ENCODE data around the gene CYP11A1. TPM values are rescaled to one million over a fixed set of nuclear protein-coding genes. Genes with fewer than 3 reads are reported as not detected.
A peak's percentile ranks its signal among the peaks of the same experiment; 100 is the strongest.

CYP11A1 gene
- polyA plus RNA-seq, 3 donors, result not detected

DNA sequence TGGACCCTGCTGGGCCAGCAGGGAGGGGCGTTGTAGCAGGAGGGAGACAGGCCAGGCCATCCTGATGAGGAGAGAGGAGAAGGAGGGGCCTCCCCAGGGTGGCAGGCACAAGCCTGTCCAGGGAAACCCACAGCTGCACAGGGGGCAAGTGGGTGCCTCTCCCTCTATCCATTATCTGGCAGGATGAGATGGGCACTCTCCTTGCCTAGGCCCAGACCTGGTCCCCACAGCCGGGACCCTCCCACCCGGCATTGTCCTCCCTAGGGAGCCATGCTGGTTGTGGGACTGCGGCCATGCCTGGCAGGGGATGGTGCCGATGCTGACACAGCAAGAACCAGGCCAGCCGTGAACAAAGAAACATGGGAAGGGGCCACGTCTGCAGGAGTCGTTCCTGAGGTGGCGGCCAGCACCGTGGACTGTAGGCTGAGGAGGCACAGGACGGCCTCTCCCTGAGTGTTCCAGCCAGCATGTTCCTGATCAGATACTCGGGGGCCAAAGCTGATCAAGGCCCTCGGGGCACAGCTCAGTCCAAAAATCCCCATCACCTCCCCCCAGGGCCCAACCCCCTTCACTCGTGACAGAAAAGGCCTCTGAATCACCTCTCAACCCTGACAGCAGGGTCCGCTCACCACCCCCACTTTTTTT, 19.2 kb upstream of the CYP11A1 start:
- intact Hi-C loops (cut with micrococcal nuclease), result no loop called here
- H3K4me3 ChIP-seq (replicated peaks in 1 of 3; ENCODE audit: low read depth in 2 of 3, low read length in 3 of 3), result no peak overlapping the region
- no peak overlapping the region for H3K27ac ChIP-seq (ENCODE audit: low read depth in 1 of 2, low read length in 2 of 2)
- WGBS (ENCODE audit: insufficient coverage), result 93% methylated on average over 11 of the region's 15 CpGs
- Mint-ChIP-seq H3K27ac (no peak overlapping the region), H3K36me3 (no peaks in the 10 kb centered on the region), H3K27me3 (ENCODE audit: low read depth in 3 of 3) (peaks cover 6 to 17% (median 9%) of the 10 kb centered on the region in 3 donors), H3K4me3 (no peak overlapping the region), H3K9me3 (no peaks in the 10 kb centered on the region), H3K4me1 (peaks cover 26% of the 10 kb centered on the region)
- no peak overlapping the region for H3K4me2 ChIP-seq (replicated peaks; ENCODE audit: extremely low read depth, low read length, poor library complexity, severe bottlenecking)
- DNase-seq, result no peak
- H3K36me3 ChIP-seq (replicated peaks in 1 of 2; ENCODE audit: control insufficient read depth in 1 of 2, insufficient read depth in 2 of 2, low read length in 2 of 2), result no peaks in the 10 kb centered on the region
- H3K9ac ChIP-seq (ENCODE audit: insufficient read depth, low read length, poor library complexity, severe bottlenecking), result no peak overlapping the region
- H3K79me2 ChIP-seq (ENCODE audit: insufficient read depth, low read length), result no peaks in the 10 kb centered on the region
- H4K20me1 ChIP-seq (ENCODE audit: insufficient read depth, low read length), result no peaks in the 10 kb centered on the region
- H3K27me3 ChIP-seq (ENCODE audit: control insufficient read depth in 2 of 2, insufficient read depth in 2 of 2, low read length in 2 of 2), result no peaks in the 10 kb centered on the region
- no peaks in the 10 kb centered on the region for H3K9me3 ChIP-seq (replicated peaks in 1 of 2; ENCODE audit: control insufficient read depth in 1 of 2, insufficient read depth in 1 of 2, low read length in 2 of 2)
- no peak overlapping the region for H2AFZ ChIP-seq (ENCODE audit: insufficient read depth, low read depth, low read length, poor library complexity, severe bottlenecking)
- peaks cover 16 to 29% of the 10 kb centered on the region in 2 donors for H3K4me1 ChIP-seq (ENCODE audit: control insufficient read depth in 1 of 2, insufficient read depth in 2 of 2, low read length in 2 of 2)
- TF ChIP-seq, protein P1, sequence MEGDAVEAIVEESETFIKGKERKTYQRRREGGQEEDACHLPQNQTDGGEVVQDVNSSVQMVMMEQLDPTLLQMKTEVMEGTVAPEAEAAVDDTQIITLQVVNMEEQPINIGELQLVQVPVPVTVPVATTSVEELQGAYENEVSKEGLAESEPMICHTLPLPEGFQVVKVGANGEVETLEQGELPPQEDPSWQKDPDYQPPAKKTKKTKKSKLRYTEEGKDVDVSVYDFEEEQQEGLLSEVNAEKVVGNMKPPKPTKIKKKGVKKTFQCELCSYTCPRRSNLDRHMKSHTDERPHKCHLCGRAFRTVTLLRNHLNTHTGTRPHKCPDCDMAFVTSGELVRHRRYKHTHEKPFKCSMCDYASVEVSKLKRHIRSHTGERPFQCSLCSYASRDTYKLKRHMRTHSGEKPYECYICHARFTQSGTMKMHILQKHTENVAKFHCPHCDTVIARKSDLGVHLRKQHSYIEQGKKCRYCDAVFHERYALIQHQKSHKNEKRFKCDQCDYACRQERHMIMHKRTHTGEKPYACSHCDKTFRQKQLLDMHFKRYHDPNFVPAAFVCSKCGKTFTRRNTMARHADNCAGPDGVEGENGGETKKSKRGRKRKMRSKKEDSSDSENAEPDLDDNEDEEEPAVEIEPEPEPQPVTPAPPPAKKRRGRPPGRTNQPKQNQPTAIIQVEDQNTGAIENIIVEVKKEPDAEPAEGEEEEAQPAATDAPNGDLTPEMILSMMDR (IDR thresholded peaks at IDR 0.05), result no peak

GRCh38 chr15:74385733-74386132, 18.3 kb upstream of the CYP11A1 start:
- H3K36me3 ChIP-seq (replicated peaks in 1 of 2; ENCODE audit: control insufficient read depth in 1 of 2, insufficient read depth in 2 of 2, low read length in 2 of 2), result no peaks in the 10 kb centered on the region
- peaks cover 8 to 21% of the 10 kb centered on the region in 2 donors for H3K4me1 ChIP-seq (ENCODE audit: control insufficient read depth in 1 of 2, insufficient read depth in 2 of 2, low read length in 2 of 2)
- no peak overlapping the region for H2AFZ ChIP-seq (ENCODE audit: insufficient read depth, low read depth, low read length, poor library complexity, severe bottlenecking)
- no peaks in the 10 kb centered on the region for H3K36me3 Mint-ChIP-seq
- no peaks in the 10 kb centered on the region for H3K27me3 ChIP-seq (ENCODE audit: control insufficient read depth in 2 of 2, insufficient read depth in 2 of 2, low read length in 2 of 2)
- intact Hi-C loops (cut with micrococcal nuclease), result no loop called here
- H3K4me1 Mint-ChIP-seq, result peaks cover 17% of the 10 kb centered on the region
- TF ChIP-seq, protein P1 (IDR thresholded peaks at IDR 0.05), result no peak
- no peak for DNase-seq
- H3K9me3 Mint-ChIP-seq, result no peaks in the 10 kb centered on the region
- H3K79me2 ChIP-seq (ENCODE audit: insufficient read depth, low read length), result no peaks in the 10 kb centered on the region
- no peak overlapping the region for H3K4me3 Mint-ChIP-seq
- H3K27ac Mint-ChIP-seq, result peak overlapping the region in 2 of 7 donors; percentile 36 to 42
- no peaks in the 10 kb centered on the region for H3K9me3 ChIP-seq (replicated peaks in 1 of 2; ENCODE audit: control insufficient read depth in 1 of 2, insufficient read depth in 1 of 2, low read length in 2 of 2)
- no peak overlapping the region for H3K27ac ChIP-seq (ENCODE audit: low read depth in 1 of 2, low read length in 2 of 2)
- no peaks in the 10 kb centered on the region for H4K20me1 ChIP-seq (ENCODE audit: insufficient read depth, low read length)
- H3K9ac ChIP-seq (ENCODE audit: insufficient read depth, low read length, poor library complexity, severe bottlenecking), result no peak overlapping the region
- 83% methylated on average over 3 of the region's 6 CpGs for WGBS (ENCODE audit: insufficient coverage)
- peaks cover 7 to 15% (median 9%) of the 10 kb centered on the region in 3 donors for H3K27me3 Mint-ChIP-seq (ENCODE audit: low read depth in 3 of 3)
- H3K4me2 ChIP-seq (replicated peaks; ENCODE audit: extremely low read depth, low read length, poor library complexity, severe bottlenecking), result no peak overlapping the region
- no peak overlapping the region for H3K4me3 ChIP-seq (replicated peaks in 1 of 3; ENCODE audit: low read depth in 2 of 3, low read length in 3 of 3)
